Gastrocnemius medialis (tissue), 4 donors: ENCODE measurements around the gene ZC2HC1B.

Experiments
- POLR2A ChIP-seq, 2 donors: fragments of 450-650 bp; IDR thresholded peaks; one replicate each; pipeline ENCODE4 v1.6.1; 2017; ENCODE audit warnings: antibody characterized with exemption in 2 of 2, mild to moderate bottlenecking in 2 of 2, moderate library complexity in 2 of 2
- TF ChIP-seq, protein P1 (sequence below), 5 experiments: fragments of 450-650 bp in 3 of 5; fragments of 200-600 bp in 2 of 5; sonication (generic) in 2 of 5; IDR thresholded peaks in 4 of 5; conservative IDR thresholded peaks in 1 of 5; 1 replicate in 4 of 5; 2 replicates in 1 of 5; pipeline ENCODE4 v1.5.1; 2016 to 2019; ENCODE audit warnings: antibody characterized with exemption in 5 of 5, mild to moderate bottlenecking in 3 of 5, moderate library complexity in 3 of 5

DNA sequence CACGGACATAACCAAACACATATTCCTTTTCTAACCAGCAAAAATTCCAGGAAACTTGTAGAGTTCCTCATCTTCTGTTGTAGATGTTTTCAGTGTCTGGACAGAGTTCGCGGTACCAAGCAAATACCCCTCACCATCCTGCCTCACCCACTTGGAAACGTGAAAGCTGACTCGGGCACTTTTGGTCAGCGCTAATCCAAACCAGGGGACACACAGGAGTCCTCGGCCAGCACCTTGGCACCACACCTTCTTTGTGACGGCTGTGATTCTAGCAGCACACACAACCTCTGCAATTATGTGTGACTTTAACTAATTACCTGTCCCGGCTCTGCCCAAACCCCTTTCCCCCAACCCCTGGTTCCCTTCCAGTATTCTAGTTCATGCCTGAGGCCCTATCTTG, 85.7 kb downstream of the ZC2HC1B start:
- TF ChIP-seq, protein P1, sequence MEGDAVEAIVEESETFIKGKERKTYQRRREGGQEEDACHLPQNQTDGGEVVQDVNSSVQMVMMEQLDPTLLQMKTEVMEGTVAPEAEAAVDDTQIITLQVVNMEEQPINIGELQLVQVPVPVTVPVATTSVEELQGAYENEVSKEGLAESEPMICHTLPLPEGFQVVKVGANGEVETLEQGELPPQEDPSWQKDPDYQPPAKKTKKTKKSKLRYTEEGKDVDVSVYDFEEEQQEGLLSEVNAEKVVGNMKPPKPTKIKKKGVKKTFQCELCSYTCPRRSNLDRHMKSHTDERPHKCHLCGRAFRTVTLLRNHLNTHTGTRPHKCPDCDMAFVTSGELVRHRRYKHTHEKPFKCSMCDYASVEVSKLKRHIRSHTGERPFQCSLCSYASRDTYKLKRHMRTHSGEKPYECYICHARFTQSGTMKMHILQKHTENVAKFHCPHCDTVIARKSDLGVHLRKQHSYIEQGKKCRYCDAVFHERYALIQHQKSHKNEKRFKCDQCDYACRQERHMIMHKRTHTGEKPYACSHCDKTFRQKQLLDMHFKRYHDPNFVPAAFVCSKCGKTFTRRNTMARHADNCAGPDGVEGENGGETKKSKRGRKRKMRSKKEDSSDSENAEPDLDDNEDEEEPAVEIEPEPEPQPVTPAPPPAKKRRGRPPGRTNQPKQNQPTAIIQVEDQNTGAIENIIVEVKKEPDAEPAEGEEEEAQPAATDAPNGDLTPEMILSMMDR (IDR thresholded peaks at IDR 0.05 in 4 of 5, conservative IDR thresholded peaks at IDR 0.05 in 1 of 5) = no peak
- no peak for TF ChIP-seq POLR2A (IDR thresholded peaks at IDR 0.05)
